HEK293T (cell line): ENCODE data around the gene ELOVL4.

ENCODE experiments used
- CTCF ChIA-PET: fragments of 350-600 bp; formaldehyde crosslinking; extraction: SDS; loops from one replicate; lab custom pipeline; 2021; ENCODE audit warnings: antibody characterized with exemption, inconsistent platforms; lab: Yijun Ruan, JAX
- POLR2A ChIA-PET: fragments of 350-600 bp; formaldehyde crosslinking; extraction: SDS; loops from one replicate; lab custom pipeline; 2020; ENCODE audit warnings: antibody characterized with exemption, inconsistent platforms; lab: Yijun Ruan, JAX
- DNase-seq: peaks from one replicate; pipeline ENCODE4 v3.0.0; 2012; ENCODE audit warnings: mixed read lengths; ENCODE audit errors: extremely low spot score
- ARNT ChIP-seq: fragments of 450-650 bp; IDR thresholded peaks from 2 replicates; pipeline ENCODE4 v1.6.1; 2017; ENCODE audit warnings: mild to moderate bottlenecking
- BHLHE40 ChIP-seq: fragments of 450-650 bp; IDR thresholded peaks from 2 replicates; pipeline ENCODE4 v1.6.1; 2016; ENCODE audit warnings: mild to moderate bottlenecking, moderate library complexity, borderline replicate concordance
- CTBP1 ChIP-seq: fragments of 450-650 bp; IDR thresholded peaks from 2 replicates; pipeline ENCODE4 v1.6.1; 2016; ENCODE audit warnings: borderline replicate concordance
- ELF4 ChIP-seq: fragments of 450-650 bp; IDR thresholded peaks from 2 replicates; pipeline ENCODE4 v1.6.1; 2017; ENCODE audit warnings: antibody characterized with exemption
- FOXA1 ChIP-seq: fragments of 450-650 bp; IDR thresholded peaks from 2 replicates; pipeline ENCODE4 v1.6.1; 2016; ENCODE audit warnings: mild to moderate bottlenecking
- FOXK2 ChIP-seq: fragments of 450-650 bp; IDR thresholded peaks from 2 replicates; pipeline ENCODE4 v1.6.1; 2016; ENCODE audit warnings: mild to moderate bottlenecking
- FOXM1 ChIP-seq: fragments of 450-650 bp; IDR thresholded peaks from 2 replicates; pipeline ENCODE4 v1.6.1; 2017; ENCODE audit warnings: mild to moderate bottlenecking, borderline replicate concordance
- HDGF ChIP-seq: fragments of 450-650 bp; IDR thresholded peaks from 2 replicates; pipeline ENCODE4 v1.6.1; 2017; ENCODE audit warnings: antibody characterized with exemption, borderline replicate concordance
- L3MBTL2 ChIP-seq: fragments of 450-650 bp; conservative IDR thresholded peaks from 2 replicates; pipeline ENCODE4 v1.6.1; 2016; ENCODE audit warnings: mild to moderate bottlenecking
- LEF1 ChIP-seq: fragments of 450-650 bp; IDR thresholded peaks from 2 replicates; pipeline ENCODE4 v1.6.1; 2017; ENCODE audit warnings: mild to moderate bottlenecking, borderline replicate concordance
- NFRKB ChIP-seq: fragments of 450-650 bp; IDR thresholded peaks from 2 replicates; pipeline ENCODE4 v1.6.1; 2016; ENCODE audit warnings: mild to moderate bottlenecking, moderate library complexity
- SP1 ChIP-seq: fragments of 450-650 bp; IDR thresholded peaks from 2 replicates; pipeline ENCODE4 v1.6.1; 2017
- SUZ12 ChIP-seq: fragments of 450-650 bp; IDR thresholded peaks from 2 replicates; pipeline ENCODE4 v1.6.1; 2016; ENCODE audit warnings: mild to moderate bottlenecking
- TARDBP ChIP-seq: fragments of 450-650 bp; IDR thresholded peaks from 2 replicates; pipeline ENCODE4 v1.6.1; 2016
- ZNF384 ChIP-seq: fragments of 450-650 bp; IDR thresholded peaks from 2 replicates; pipeline ENCODE4 v1.6.1; 2016
- TF ChIP-seq, protein P1 (sequence below): fragments of 450-650 bp; IDR thresholded peaks from 2 replicates; pipeline ENCODE4 v1.6.1; 2016

ELOVL4 gene

DNA sequence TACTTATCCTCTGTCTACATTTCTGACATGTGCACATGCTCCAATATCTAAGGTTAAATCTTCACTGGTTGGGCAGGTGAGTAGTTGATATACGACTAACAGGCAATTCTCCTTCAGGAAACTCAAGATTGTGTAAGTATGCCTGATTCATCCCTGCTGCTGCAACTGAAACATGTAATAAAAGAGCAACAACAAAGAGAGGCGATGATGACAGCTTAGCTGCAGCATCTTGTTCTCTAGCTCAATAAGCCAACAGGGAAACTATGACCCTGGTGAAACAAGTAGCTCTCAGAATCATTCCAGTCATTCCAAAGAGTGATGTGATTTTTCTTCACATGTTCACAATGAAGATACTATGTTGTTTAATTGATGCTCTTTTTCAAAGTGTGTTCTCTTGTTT, 74.4 kb downstream of the ELOVL4 start:
- ChIA-PET CTCF (no interaction called here), POLR2A (no interaction called here)
- DNase-seq: no peak
- no peak for TF ChIP-seq TARDBP
- TF ChIP-seq SUZ12: no peak
- no peak for TF ChIP-seq HDGF
- no peak for TF ChIP-seq FOXA1
- no peak for TF ChIP-seq SP1
- TF ChIP-seq CTBP1: no peak
- TF ChIP-seq BHLHE40: no peak
- TF ChIP-seq ELF4: no peak
- no peak for TF ChIP-seq L3MBTL2
- TF ChIP-seq FOXM1: no peak
- TF ChIP-seq NFRKB: no peak
- TF ChIP-seq ZNF384: no peak
- TF ChIP-seq, protein P1, sequence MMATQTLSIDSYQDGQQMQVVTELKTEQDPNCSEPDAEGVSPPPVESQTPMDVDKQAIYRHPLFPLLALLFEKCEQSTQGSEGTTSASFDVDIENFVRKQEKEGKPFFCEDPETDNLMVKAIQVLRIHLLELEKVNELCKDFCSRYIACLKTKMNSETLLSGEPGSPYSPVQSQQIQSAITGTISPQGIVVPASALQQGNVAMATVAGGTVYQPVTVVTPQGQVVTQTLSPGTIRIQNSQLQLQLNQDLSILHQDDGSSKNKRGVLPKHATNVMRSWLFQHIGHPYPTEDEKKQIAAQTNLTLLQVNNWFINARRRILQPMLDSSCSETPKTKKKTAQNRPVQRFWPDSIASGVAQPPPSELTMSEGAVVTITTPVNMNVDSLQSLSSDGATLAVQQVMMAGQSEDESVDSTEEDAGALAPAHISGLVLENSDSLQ: no peak

DNA sequence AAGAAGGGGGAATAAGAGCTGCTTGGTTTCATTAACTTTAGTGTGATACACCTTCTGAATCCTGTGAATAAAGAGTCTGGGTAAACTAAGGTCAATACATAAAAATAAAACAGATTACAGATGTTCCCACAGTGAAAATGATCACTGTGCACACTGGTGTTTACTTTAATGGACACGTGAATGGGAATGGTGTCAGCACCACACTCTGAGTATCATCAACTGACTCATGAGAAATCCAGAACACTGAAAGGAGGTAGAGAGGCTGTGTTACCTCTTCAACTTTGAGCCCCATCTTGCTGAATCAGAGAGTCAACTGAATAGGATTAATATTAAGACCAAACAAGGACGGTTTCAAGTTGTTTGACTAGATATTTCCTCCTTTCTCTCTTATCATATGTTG, 75.0 kb downstream of the ELOVL4 start:
- POLR2A ChIA-PET: no interaction called here
- CTCF ChIA-PET: interaction anchor here (0.6 kb wide), 1 partner anchor 16 kb away, joined by 4 read pairs; no protein-coding TSS in a partner anchor
- TF ChIP-seq ZNF384 (no peak), FOXM1 (no peak), TARDBP (no peak)
- DNase-seq: no peak

DNA sequence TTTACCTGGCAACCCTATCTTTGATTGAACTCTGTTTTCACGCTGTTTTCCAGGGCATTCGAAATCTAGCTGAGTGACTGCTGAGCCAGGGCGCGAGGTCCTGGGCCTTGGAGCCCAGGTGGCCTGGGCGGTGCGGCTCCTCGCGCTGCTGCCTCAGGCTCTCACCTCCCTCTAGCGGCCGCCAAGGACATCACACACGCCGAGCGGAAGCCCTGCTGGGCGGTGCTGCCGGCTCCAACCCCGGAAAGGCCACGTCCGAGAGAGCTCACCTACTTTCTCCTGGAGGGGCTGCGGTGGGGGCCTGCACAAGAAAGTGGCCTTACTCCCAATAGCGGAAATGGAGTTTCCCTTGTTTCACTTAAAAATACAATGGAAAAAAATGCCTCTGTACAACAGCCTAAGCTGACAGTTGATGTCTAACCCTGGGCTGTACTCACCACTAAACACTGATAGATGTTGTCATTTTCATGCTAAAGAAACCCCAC, 77.7 kb downstream of the ELOVL4 start:
- DNase-seq: peak; percentile 89
- ChIA-PET POLR2A (interaction anchor here (0.8 to 1.0 kb wide), 3 partner anchors 26 to 108 kb away, joined by 3 to 4 read pairs (median 3); no protein-coding TSS in a partner anchor), CTCF (interaction anchor here (0.6 to 3.6 kb wide), 19 partner anchors 10 to 295 kb away, joined by 3 to 19 read pairs (median 4); no protein-coding TSS in a partner anchor)

DNA sequence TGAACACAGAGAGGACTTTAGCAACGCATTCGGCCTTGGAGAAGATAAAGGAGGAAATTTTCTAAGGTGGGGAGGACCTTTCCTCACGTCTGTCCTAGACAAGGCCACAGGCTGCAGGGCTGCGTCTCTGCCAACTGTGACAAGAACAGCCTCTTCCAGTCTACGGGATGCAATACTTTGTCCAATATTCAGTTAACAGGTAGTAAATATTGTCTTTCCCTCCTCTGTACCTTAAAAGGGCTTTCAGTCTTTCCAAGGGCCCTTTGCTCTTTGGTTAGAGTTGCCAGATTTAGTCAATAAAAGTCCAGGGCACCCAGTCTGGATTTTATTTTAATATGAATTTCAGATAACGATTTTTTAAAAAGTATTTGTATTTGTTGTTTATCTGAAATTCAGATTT, 78.2 kb downstream of the ELOVL4 start:
- no peak for DNase-seq
- CTCF ChIA-PET: interaction anchor here (0.6 to 3.6 kb wide), 12 partner anchors 17 to 107 kb away, joined by 3 to 19 read pairs (median 5); no protein-coding TSS in a partner anchor
- no peak for TF ChIP-seq ARNT
- no peak for TF ChIP-seq CTBP1
- TF ChIP-seq NFRKB: no peak
- TF ChIP-seq SUZ12: no peak
- TF ChIP-seq FOXK2: no peak
- no peak for TF ChIP-seq ELF4
- TF ChIP-seq FOXA1: no peak
- no peak for TF ChIP-seq TARDBP
- TF ChIP-seq FOXM1: no peak
- TF ChIP-seq L3MBTL2: no peak
- TF ChIP-seq HDGF: no peak
- TF ChIP-seq BHLHE40: no peak
- no peak for TF ChIP-seq SP1
- no peak for TF ChIP-seq LEF1
- no peak for TF ChIP-seq ZNF384
- TF ChIP-seq, protein P1: no peak
- POLR2A ChIA-PET: interaction anchor here (0.8 to 1.0 kb wide), 3 partner anchors 27 to 108 kb away, joined by 3 to 4 read pairs (median 3); no protein-coding TSS in a partner anchor

More for the DNA sequence above, 77.7 kb downstream of the ELOVL4 start:
- TF ChIP-seq ELF4: no peak
- TF ChIP-seq, protein P1: peak; percentile 63
- no peak for TF ChIP-seq TARDBP
- peak; percentile 73 for TF ChIP-seq L3MBTL2

DNA sequence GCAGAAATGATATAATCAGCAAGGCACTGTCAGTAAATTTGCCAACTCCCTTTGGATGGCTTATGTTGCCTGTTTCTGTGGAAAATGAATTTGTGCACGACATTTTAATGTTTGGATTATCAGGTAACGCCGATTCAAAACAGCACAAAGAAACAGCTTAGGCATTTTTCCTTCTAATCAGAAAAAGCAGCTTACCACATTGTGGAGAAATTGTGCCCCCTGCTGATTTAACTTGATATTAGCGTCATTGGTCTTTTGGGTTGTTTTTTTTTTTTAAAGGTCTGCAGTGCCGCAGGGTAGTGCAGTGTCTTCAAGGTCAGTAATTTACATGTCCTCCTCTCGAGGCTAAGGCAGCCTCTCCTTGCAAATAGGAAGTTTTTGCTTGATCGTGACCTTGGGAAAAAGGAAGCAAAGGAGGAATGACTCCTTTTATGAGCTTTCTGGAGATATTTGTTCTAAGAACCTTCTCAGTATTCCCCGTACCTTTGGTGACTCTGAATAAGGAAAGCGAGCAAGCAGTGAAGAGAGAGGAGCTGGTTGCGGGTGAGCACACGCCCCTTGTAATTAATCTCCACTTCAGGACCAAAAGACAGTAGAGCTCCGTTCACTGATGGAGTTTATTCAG, 79.1 kb downstream of the ELOVL4 start:
- no peak for TF ChIP-seq TARDBP
- TF ChIP-seq NFRKB: no peak
- TF ChIP-seq, protein P1: no peak
- TF ChIP-seq SP1: no peak
- no peak for TF ChIP-seq LEF1
- no peak for TF ChIP-seq BHLHE40
- TF ChIP-seq ZNF384: peak; percentile 94
- no peak for TF ChIP-seq SUZ12
- no peak for TF ChIP-seq HDGF
- ChIA-PET POLR2A (no interaction called here), CTCF (interaction anchor here (0.6 to 3.6 kb wide), 13 partner anchors 21 to 1033 kb away, joined by 3 to 19 read pairs (median 4); no protein-coding TSS in a partner anchor)
- peak; percentile 61 for DNase-seq
